ENCODE measurements around the gene CH25H. TPM values are rescaled to one million over a fixed set of nuclear protein-coding genes. Genes with fewer than 3 reads are reported as not detected.

Gene CH25H
- total RNA-seq, 5 donors from 2014 or later (not counting 1 experiment from before 2014, with no cell fraction given), result 0.21 to 1.0 TPM; not detected in 3

- Mint-ChIP-seq H3K27ac (peak overlapping the region; percentile 84 to 87), H3K27me3 (peaks cover 9 to 14% of the 10 kb centered on the region in 2 donors)
Measured at GRCh38 chr10:89163265-89163995, 43.7 kb downstream of the CH25H start.

GRCh38 chr10:89162596-89162995, 44.5 kb downstream of the CH25H start:
- ATAC-seq (replicated peaks in 1 of 4) (no peak), DNase-seq (no peak)
- Histone ChIP-seq H3K9me3 (no peaks in the 10 kb centered on the region), H3K36me3 (ENCODE audit: control insufficient read depth in 2 of 2, extremely low read depth in 1 of 2, insufficient read depth in 1 of 2, low read length in 1 of 2) (no peaks in the 10 kb centered on the region), H3K27me3 (replicated peaks in 1 of 2; ENCODE audit: control insufficient read depth in 2 of 2, extremely low read depth in 1 of 2, insufficient read depth in 2 of 2, low read length in 1 of 2) (no peaks in the 10 kb centered on the region), H3K4me3 (ENCODE audit: control insufficient read depth in 1 of 2, extremely low read depth in 1 of 2, low read length in 1 of 2) (no peak overlapping the region), H3K4me1 (ENCODE audit: control insufficient read depth in 1 of 2, extremely low read depth in 1 of 2, insufficient read depth in 2 of 2, low read length in 2 of 2) (peaks cover 2 to 6% of the 10 kb centered on the region in 2 experiments), H3K27ac (ENCODE audit: low read length) (no peak overlapping the region)
- Mint-ChIP-seq H3K4me3 (no peak overlapping the region), H3K4me1 (peaks cover 18% of the 10 kb centered on the region in 3 donors), H3K36me3 (no peaks in the 10 kb centered on the region), H3K27ac (no peak overlapping the region), H3K27me3 (peaks cover 9 to 12% of the 10 kb centered on the region in 2 donors), H3K9me3 (no peaks in the 10 kb centered on the region)
- CTCF ChIA-PET, result interaction anchor here in 1 of 2 donors (0.6 kb wide), 1 partner anchor 11 kb away, joined by 4 read pairs; no protein-coding TSS in a partner anchor
- POLR2A ChIA-PET, result no interaction called here

More at GRCh38 chr10:89163265-89163995, 43.7 kb downstream of the CH25H start:
- no peaks in the 10 kb centered on the region for H3K27me3 ChIP-seq (replicated peaks in 1 of 2; ENCODE audit: control insufficient read depth in 2 of 2, extremely low read depth in 1 of 2, insufficient read depth in 2 of 2, low read length in 1 of 2)
- no peaks in the 10 kb centered on the region for H3K36me3 ChIP-seq (ENCODE audit: control insufficient read depth in 2 of 2, extremely low read depth in 1 of 2, insufficient read depth in 1 of 2, low read length in 1 of 2)
- peak overlapping the region; percentile 31 for H3K27ac ChIP-seq (ENCODE audit: low read length)
- ChIA-PET CTCF (interaction anchor here (0.6 to 1.3 kb wide), 4 partner anchors 10 to 54 kb away, joined by 3 to 4 read pairs (median 4); no protein-coding TSS in a partner anchor), POLR2A (interaction anchor here (0.7 kb wide), 2 partner anchors 8 to 53 kb away, joined by 3 read pairs; no protein-coding TSS in a partner anchor)
- peak; percentile 83 to 96 (median 92) for ATAC-seq (replicated peaks in 1 of 4)
- H3K9me3 Mint-ChIP-seq, result no peaks in the 10 kb centered on the region
- peaks cover 18% of the 10 kb centered on the region in 3 donors for H3K4me1 Mint-ChIP-seq
- no peaks in the 10 kb centered on the region for H3K36me3 Mint-ChIP-seq
- peak overlapping the region; percentile 2 to 29 for H3K4me3 ChIP-seq (ENCODE audit: control insufficient read depth in 1 of 2, extremely low read depth in 1 of 2, low read length in 1 of 2)
- DNase-seq, result peak in 34 of 35 experiments; percentile 1 to 62 (median 24)
- 0% methylated on average over 5 of the region's 6 CpGs for WGBS (ENCODE audit: insufficient coverage)
- H3K4me3 Mint-ChIP-seq, result peak overlapping the region; percentile 57 to 77 (median 75)
- no peaks in the 10 kb centered on the region for H3K9me3 ChIP-seq
- H3K4me1 ChIP-seq (ENCODE audit: control insufficient read depth in 1 of 2, extremely low read depth in 1 of 2, insufficient read depth in 2 of 2, low read length in 2 of 2), result peaks cover 2 to 6% of the 10 kb centered on the region in 2 experiments

GRCh38 chr10:89160339-89160738, 46.8 kb downstream of the CH25H start:
- no peak for DNase-seq
- H3K9me3 ChIP-seq, result no peaks in the 10 kb centered on the region
- Mint-ChIP-seq H3K4me1 (peaks cover 15 to 18% (median 18%) of the 10 kb centered on the region in 3 donors), H3K27ac (no peak overlapping the region), H3K27me3 (peaks cover 9 to 12% of the 10 kb centered on the region in 2 donors), H3K36me3 (no peaks in the 10 kb centered on the region), H3K9me3 (no peaks in the 10 kb centered on the region), H3K4me3 (no peak overlapping the region)
- peaks cover 2 to 6% of the 10 kb centered on the region in 2 experiments for H3K4me1 ChIP-seq (ENCODE audit: control insufficient read depth in 1 of 2, extremely low read depth in 1 of 2, insufficient read depth in 2 of 2, low read length in 2 of 2)
- CTCF ChIA-PET, result interaction anchor here in 1 of 2 donors (1.2 kb wide), 1 partner anchor 55 kb away, joined by 3 read pairs; no protein-coding TSS in a partner anchor
- no peak overlapping the region for H3K4me3 ChIP-seq (ENCODE audit: control insufficient read depth in 1 of 2, extremely low read depth in 1 of 2, low read length in 1 of 2)
- H3K36me3 ChIP-seq (ENCODE audit: control insufficient read depth in 2 of 2, extremely low read depth in 1 of 2, insufficient read depth in 1 of 2, low read length in 1 of 2), result no peaks in the 10 kb centered on the region
- H3K27me3 ChIP-seq (replicated peaks in 1 of 2; ENCODE audit: control insufficient read depth in 2 of 2, extremely low read depth in 1 of 2, insufficient read depth in 2 of 2, low read length in 1 of 2), result no peaks in the 10 kb centered on the region
- no peak overlapping the region for H3K27ac ChIP-seq (ENCODE audit: low read length)
- POLR2A ChIA-PET, result no interaction called here
- no CpG with 5 or more reads among the region's 1 CpG for WGBS (ENCODE audit: insufficient coverage)
- no peak for ATAC-seq (replicated peaks in 1 of 4)

- Histone ChIP-seq H3K27ac (ENCODE audit: low read length) (no peak overlapping the region), H3K4me3 (ENCODE audit: control insufficient read depth in 1 of 2, extremely low read depth in 1 of 2, low read length in 1 of 2) (no peak overlapping the region), H3K36me3 (ENCODE audit: control insufficient read depth in 2 of 2, extremely low read depth in 1 of 2, insufficient read depth in 1 of 2, low read length in 1 of 2) (no peaks in the 10 kb centered on the region), H3K27me3 (replicated peaks in 1 of 2; ENCODE audit: control insufficient read depth in 2 of 2, extremely low read depth in 1 of 2, insufficient read depth in 2 of 2, low read length in 1 of 2) (no peaks in the 10 kb centered on the region), H3K4me1 (ENCODE audit: control insufficient read depth in 1 of 2, extremely low read depth in 1 of 2, insufficient read depth in 2 of 2, low read length in 2 of 2) (peaks cover 2 to 6% of the 10 kb centered on the region in 2 experiments), H3K9me3 (no peaks in the 10 kb centered on the region)
- H3K4me3 Mint-ChIP-seq, result no peak overlapping the region
- H3K9me3 Mint-ChIP-seq, result no peaks in the 10 kb centered on the region
- H3K36me3 Mint-ChIP-seq, result no peaks in the 10 kb centered on the region
- ChIA-PET CTCF (interaction anchor here in 1 of 2 donors (1.2 kb wide), 1 partner anchor 56 kb away, joined by 3 read pairs; no protein-coding TSS in a partner anchor), POLR2A (interaction anchor here in 1 of 2 donors (0.6 kb wide), 1 partner anchor 254 kb away, joined by 5 read pairs; no protein-coding TSS in a partner anchor)
- H3K27me3 Mint-ChIP-seq, result peaks cover 13 to 16% of the 10 kb centered on the region in 2 donors
- no peak for ATAC-seq (replicated peaks in 1 of 4)
- H3K4me1 Mint-ChIP-seq, result peaks cover 15 to 18% (median 17%) of the 10 kb centered on the region in 3 donors
- H3K27ac Mint-ChIP-seq, result no peak overlapping the region
- no peak for DNase-seq
- WGBS (ENCODE audit: insufficient coverage), result 85% methylated on average over 1 of the region's 1 CpG
Measured at GRCh38 chr10:89159761-89160160, 47.4 kb downstream of the CH25H start.

GRCh38 chr10:89159316-89159715, 47.8 kb downstream of the CH25H start:
- Mint-ChIP-seq H3K4me3 (no peak overlapping the region), H3K4me1 (peaks cover 12 to 14% (median 13%) of the 10 kb centered on the region in 3 donors), H3K36me3 (no peaks in the 10 kb centered on the region), H3K9me3 (no peaks in the 10 kb centered on the region), H3K27me3 (peaks cover 13 to 16% of the 10 kb centered on the region in 2 donors), H3K27ac (no peak overlapping the region)
- ChIA-PET CTCF (interaction anchor here in 1 of 2 donors (1.2 kb wide), 1 partner anchor 57 kb away, joined by 3 read pairs; no protein-coding TSS in a partner anchor), POLR2A (interaction anchor here in 1 of 2 donors (0.6 kb wide), 1 partner anchor 254 kb away, joined by 5 read pairs; no protein-coding TSS in a partner anchor)
- no peak overlapping the region for H3K4me3 ChIP-seq (ENCODE audit: control insufficient read depth in 1 of 2, extremely low read depth in 1 of 2, low read length in 1 of 2)
- DNase-seq (no peak), ATAC-seq (replicated peaks in 1 of 4) (no peak)
- no peaks in the 10 kb centered on the region for H3K36me3 ChIP-seq (ENCODE audit: control insufficient read depth in 2 of 2, extremely low read depth in 1 of 2, insufficient read depth in 1 of 2, low read length in 1 of 2)
- H3K27me3 ChIP-seq (replicated peaks in 1 of 2; ENCODE audit: control insufficient read depth in 2 of 2, extremely low read depth in 1 of 2, insufficient read depth in 2 of 2, low read length in 1 of 2), result no peaks in the 10 kb centered on the region
- H3K9me3 ChIP-seq, result no peaks in the 10 kb centered on the region
- peaks cover 2 to 4% of the 10 kb centered on the region in 2 experiments for H3K4me1 ChIP-seq (ENCODE audit: control insufficient read depth in 1 of 2, extremely low read depth in 1 of 2, insufficient read depth in 2 of 2, low read length in 2 of 2)
- no peak overlapping the region for H3K27ac ChIP-seq (ENCODE audit: low read length)

GRCh38 chr10:89158446-89158845, 48.7 kb downstream of the CH25H start:
- POLR2A ChIA-PET, result no interaction called here
- H3K27me3 ChIP-seq (replicated peaks in 1 of 2; ENCODE audit: control insufficient read depth in 2 of 2, extremely low read depth in 1 of 2, insufficient read depth in 2 of 2, low read length in 1 of 2), result no peaks in the 10 kb centered on the region

More at GRCh38 chr10:89158446-89158845, 48.7 kb downstream of the CH25H start:
- no peak overlapping the region for H3K27ac Mint-ChIP-seq
- no peaks in the 10 kb centered on the region for H3K36me3 Mint-ChIP-seq
- no peak overlapping the region for H3K4me3 Mint-ChIP-seq
- no peak overlapping the region for H3K27ac ChIP-seq (ENCODE audit: low read length)
- no peak for DNase-seq
- H3K4me3 ChIP-seq (ENCODE audit: control insufficient read depth in 1 of 2, extremely low read depth in 1 of 2, low read length in 1 of 2), result no peak overlapping the region
- H3K4me1 Mint-ChIP-seq, result peaks cover 4 to 5% (median 4%) of the 10 kb centered on the region in 3 donors
- H3K36me3 ChIP-seq (ENCODE audit: control insufficient read depth in 2 of 2, extremely low read depth in 1 of 2, insufficient read depth in 1 of 2, low read length in 1 of 2), result no peaks in the 10 kb centered on the region
- H3K27me3 Mint-ChIP-seq, result peaks cover 13 to 16% of the 10 kb centered on the region in 2 donors
- no peaks in the 10 kb centered on the region for H3K9me3 ChIP-seq
- H3K9me3 Mint-ChIP-seq, result no peaks in the 10 kb centered on the region
- ATAC-seq (replicated peaks in 1 of 4), result no peak
- CTCF ChIA-PET, result no interaction called here
- no peaks in the 10 kb centered on the region for H3K4me1 ChIP-seq (ENCODE audit: control insufficient read depth in 1 of 2, extremely low read depth in 1 of 2, insufficient read depth in 2 of 2, low read length in 2 of 2)
